ENCODE data around the gene EPN2. TPM values are rescaled to one million over a fixed set of nuclear protein-coding genes. Genes with fewer than 3 reads are reported as not detected.

Gene EPN2
- total RNA-seq, 6 donors from 2014 or later = 26.3 to 64.5 (median 47.9) TPM

- Histone ChIP-seq H3K4me1 (peaks cover 35 to 57% (median 48%) of the 10 kb centered on the region in 4 donors), H3K4me3 (no peak overlapping the region), H3K36me3 (no peaks in the 10 kb centered on the region), H3K9me3 (no peaks in the 10 kb centered on the region), H3K27me3 (no peaks in the 10 kb centered on the region), H3K27ac (peak overlapping the region in 2 of 4 donors; percentile 48 to 69)
- WGBS, 2 donors = 80 to 87% methylated on average over 4 of the region's 4 CpGs
- ATAC-seq (ENCODE audit: low FRiP score in 2 of 2) (no peak), DNase-seq (no peak)
- TF ChIP-seq, protein P1, sequence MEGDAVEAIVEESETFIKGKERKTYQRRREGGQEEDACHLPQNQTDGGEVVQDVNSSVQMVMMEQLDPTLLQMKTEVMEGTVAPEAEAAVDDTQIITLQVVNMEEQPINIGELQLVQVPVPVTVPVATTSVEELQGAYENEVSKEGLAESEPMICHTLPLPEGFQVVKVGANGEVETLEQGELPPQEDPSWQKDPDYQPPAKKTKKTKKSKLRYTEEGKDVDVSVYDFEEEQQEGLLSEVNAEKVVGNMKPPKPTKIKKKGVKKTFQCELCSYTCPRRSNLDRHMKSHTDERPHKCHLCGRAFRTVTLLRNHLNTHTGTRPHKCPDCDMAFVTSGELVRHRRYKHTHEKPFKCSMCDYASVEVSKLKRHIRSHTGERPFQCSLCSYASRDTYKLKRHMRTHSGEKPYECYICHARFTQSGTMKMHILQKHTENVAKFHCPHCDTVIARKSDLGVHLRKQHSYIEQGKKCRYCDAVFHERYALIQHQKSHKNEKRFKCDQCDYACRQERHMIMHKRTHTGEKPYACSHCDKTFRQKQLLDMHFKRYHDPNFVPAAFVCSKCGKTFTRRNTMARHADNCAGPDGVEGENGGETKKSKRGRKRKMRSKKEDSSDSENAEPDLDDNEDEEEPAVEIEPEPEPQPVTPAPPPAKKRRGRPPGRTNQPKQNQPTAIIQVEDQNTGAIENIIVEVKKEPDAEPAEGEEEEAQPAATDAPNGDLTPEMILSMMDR (IDR thresholded peaks at IDR 0.05) = no peak
- TF ChIP-seq POLR2AphosphoS5 (IDR thresholded peaks at IDR 0.05) (no peak), POLR2A (IDR thresholded peaks at IDR 0.05) (no peak), EP300 (IDR thresholded peaks at IDR 0.05) (no peak)
Measured at GRCh38 chr17:19250421-19251173, 13.4 kb downstream of the EPN2 start.

GRCh38 chr17:19253112-19253511, 15.9 kb downstream of the EPN2 start:
- no peak overlapping the region for H3K4me3 ChIP-seq
- 95 to 97% methylated on average over 1 of the region's 1 CpG for WGBS, 2 donors
- H3K9me3 ChIP-seq = no peaks in the 10 kb centered on the region
- TF ChIP-seq EP300 (IDR thresholded peaks at IDR 0.05) (no peak), POLR2A (IDR thresholded peaks at IDR 0.05) (no peak), POLR2AphosphoS5 (IDR thresholded peaks at IDR 0.05) (no peak)
- TF ChIP-seq, protein P1 (IDR thresholded peaks at IDR 0.05) = no peak
- H3K36me3 ChIP-seq = no peaks in the 10 kb centered on the region
- no peak overlapping the region for H3K27ac ChIP-seq
- H3K4me1 ChIP-seq = peaks cover 31 to 40% (median 36%) of the 10 kb centered on the region in 4 donors
- no peaks in the 10 kb centered on the region for H3K27me3 ChIP-seq
- ATAC-seq (ENCODE audit: low FRiP score in 2 of 2) = no peak
- no peak for DNase-seq

GRCh38 chr17:19254651-19255050, 17.5 kb downstream of the EPN2 start:
- Histone ChIP-seq H3K9me3 (no peaks in the 10 kb centered on the region), H3K4me3 (no peak overlapping the region), H3K4me1 (peaks cover 19 to 25% (median 23%) of the 10 kb centered on the region in 4 donors), H3K27ac (peak overlapping the region in 2 of 4 donors; percentile 22 to 49), H3K36me3 (no peaks in the 10 kb centered on the region), H3K27me3 (no peaks in the 10 kb centered on the region)
- ATAC-seq (ENCODE audit: low FRiP score in 2 of 2) (no peak), DNase-seq (no peak)
- WGBS, 2 donors = 45 to 73% methylated on average over 2 of the region's 2 CpGs
- TF ChIP-seq EP300 (IDR thresholded peaks at IDR 0.05) (no peak), POLR2AphosphoS5 (IDR thresholded peaks at IDR 0.05) (no peak), POLR2A (IDR thresholded peaks at IDR 0.05) (no peak)
- TF ChIP-seq, protein P1 (IDR thresholded peaks at IDR 0.05) = no peak

DNA sequence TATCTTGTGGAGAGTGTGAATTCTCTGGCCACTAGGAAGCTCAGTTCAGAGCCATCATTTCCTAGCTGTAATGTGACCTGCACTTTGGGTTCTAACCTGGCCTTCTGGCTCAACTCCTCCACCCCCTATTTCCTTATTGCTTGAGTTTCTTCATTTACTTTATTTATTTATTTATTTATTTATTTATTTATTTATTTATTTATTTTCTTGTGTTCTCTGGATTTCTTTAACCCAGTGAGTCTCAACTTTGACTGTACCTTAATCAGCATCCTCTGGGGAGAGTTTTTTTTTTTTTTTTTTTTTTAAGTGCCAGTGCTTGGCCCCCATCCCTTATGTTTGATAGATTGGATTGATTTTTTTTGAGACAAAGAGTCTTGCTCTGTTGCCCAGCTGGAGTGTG, 18.1 kb downstream of the EPN2 start:
- Histone ChIP-seq H3K27me3 (no peaks in the 10 kb centered on the region), H3K27ac (no peak overlapping the region), H3K4me1 (peaks cover 16 to 24% (median 22%) of the 10 kb centered on the region in 4 donors), H3K4me3 (no peak overlapping the region), H3K9me3 (no peaks in the 10 kb centered on the region), H3K36me3 (no peaks in the 10 kb centered on the region)
- ATAC-seq (ENCODE audit: low FRiP score in 2 of 2) (no peak), DNase-seq (no peak)
- TF ChIP-seq, protein P1 (IDR thresholded peaks at IDR 0.05) = no peak
- no peak for TF ChIP-seq POLR2A (IDR thresholded peaks at IDR 0.05)
- TF ChIP-seq POLR2AphosphoS5 (IDR thresholded peaks at IDR 0.05) = no peak
- no peak for TF ChIP-seq EP300 (IDR thresholded peaks at IDR 0.05)

GRCh38 chr17:19258371-19258770, 21.2 kb downstream of the EPN2 start:
- Histone ChIP-seq H3K27me3 (no peaks in the 10 kb centered on the region), H3K9me3 (no peaks in the 10 kb centered on the region), H3K4me1 (peaks cover 32 to 44% (median 37%) of the 10 kb centered on the region in 4 donors), H3K4me3 (no peak overlapping the region), H3K27ac (peak overlapping the region in 1 of 4 donors; percentile 42), H3K36me3 (no peaks in the 10 kb centered on the region)
- no peak for ATAC-seq (ENCODE audit: low FRiP score in 2 of 2)
- TF ChIP-seq EP300 (IDR thresholded peaks at IDR 0.05) = no peak
- no peak for TF ChIP-seq POLR2A (IDR thresholded peaks at IDR 0.05)
- TF ChIP-seq, protein P1 (IDR thresholded peaks at IDR 0.05) = no peak
- TF ChIP-seq POLR2AphosphoS5 (IDR thresholded peaks at IDR 0.05) = no peak
- no peak for DNase-seq
- WGBS, 2 donors = 80 to 94% methylated on average over 9 of the region's 9 CpGs
